H9 (cell line): ENCODE measurements around the gene RRP36. TPM values are rescaled to one million over a fixed set of nuclear protein-coding genes. Genes with fewer than 3 reads are reported as not detected.

Experiments
- DNase-seq: peaks from one replicate; pipeline ENCODE4 v3.0.0-alpha.2; 2017
- H2AFZ ChIP-seq: one replicate; pipeline ENCODE4 v1.6.1; 2013; ENCODE audit warnings: mild to moderate bottlenecking, low read length, control low read depth, moderate library complexity
- H2AK5ac ChIP-seq: 2 replicates; pipeline ENCODE4 v1.6.1; 2013; ENCODE audit warnings: low read length, control low read depth, mixed read lengths; ENCODE audit not compliant: insufficient read length
- H2BK120ac ChIP-seq: one replicate; pipeline ENCODE4 v1.6.1; 2013; ENCODE audit warnings: low read depth, mild to moderate bottlenecking, low read length, control low read depth, inconsistent platforms; ENCODE audit not compliant: poor library complexity, severe bottlenecking
- H2BK12ac ChIP-seq: 2 replicates; pipeline ENCODE4 v1.6.1; 2013; ENCODE audit warnings: low read length, control low read depth, mixed read lengths, low read depth; ENCODE audit not compliant: insufficient read length
- H2BK15ac ChIP-seq: 2 replicates; pipeline ENCODE4 v1.6.1; 2013; ENCODE audit warnings: low read depth, low read length, control low read depth
- H2BK20ac ChIP-seq: one replicate; pipeline ENCODE4 v1.6.1; 2013; ENCODE audit warnings: low read depth, mild to moderate bottlenecking, low read length, control low read depth, inconsistent platforms; ENCODE audit not compliant: poor library complexity, severe bottlenecking
- H2BK5ac ChIP-seq: 2 replicates; pipeline ENCODE4 v1.6.1; 2013; ENCODE audit warnings: low read length, control low read depth, mixed read lengths; ENCODE audit not compliant: insufficient read length
- H3K14ac ChIP-seq: 2 replicates; pipeline ENCODE4 v1.6.1; 2013; ENCODE audit warnings: low read length, control low read depth; ENCODE audit not compliant: insufficient read depth
- H3K18ac ChIP-seq: 2 replicates; pipeline ENCODE4 v1.6.1; 2013; ENCODE audit warnings: low read depth, mild to moderate bottlenecking, mixed read lengths, low read length, control low read depth; ENCODE audit not compliant: insufficient read length
- H3K23ac ChIP-seq: 2 replicates; pipeline ENCODE4 v1.6.1; 2013; ENCODE audit warnings: low read length, control low read depth, mixed read lengths, low read depth; ENCODE audit not compliant: insufficient read length
- H3K23me2 ChIP-seq: 2 replicates; pipeline ENCODE4 v1.6.1; 2013; ENCODE audit warnings: low read depth, mild to moderate bottlenecking, mixed read lengths, low read length, control low read depth; ENCODE audit not compliant: insufficient read length, poor library complexity, severe bottlenecking
- H3K27ac ChIP-seq: 2 replicates; pipeline ENCODE4 v1.5.1; 2013; ENCODE audit warnings: low read length, control low read depth, mixed read lengths, low read depth; ENCODE audit not compliant: insufficient read length
- H3K27me3 ChIP-seq: 2 replicates; pipeline ENCODE4 v1.6.1; 2013; ENCODE audit warnings: low read length, control low read depth, inconsistent platforms; ENCODE audit not compliant: insufficient read depth
- H3K4ac ChIP-seq: 2 replicates; pipeline ENCODE4 v1.6.1; 2013; ENCODE audit warnings: low read depth, mild to moderate bottlenecking, control low read depth, inconsistent platforms, low read length, moderate library complexity
- H3K4me1 ChIP-seq: 2 replicates; pipeline ENCODE4 v1.6.1; 2013; ENCODE audit warnings: low read length, control low read depth, inconsistent platforms; ENCODE audit not compliant: insufficient read depth
- H3K4me2 ChIP-seq: 2 replicates; pipeline ENCODE4 v1.6.1; 2013; ENCODE audit warnings: low read length, control low read depth, mixed read lengths; ENCODE audit not compliant: insufficient read length, insufficient read depth
- H3K56ac ChIP-seq: 2 replicates; pipeline ENCODE4 v1.6.1; 2013; ENCODE audit warnings: low read depth, mild to moderate bottlenecking, mixed read lengths, low read length, control low read depth; ENCODE audit not compliant: insufficient read length
- H3K79me1 ChIP-seq: 2 replicates; pipeline ENCODE4 v1.6.1; 2013; ENCODE audit warnings: low read depth, mild to moderate bottlenecking, moderate library complexity, low read length, control low read depth, inconsistent platforms; ENCODE audit not compliant: insufficient read depth, poor library complexity, severe bottlenecking
- H3K79me2 ChIP-seq: 2 replicates; pipeline ENCODE4 v1.6.1; 2013; ENCODE audit warnings: low read length, control low read depth, inconsistent platforms; ENCODE audit not compliant: insufficient read depth
- H3K9ac ChIP-seq: 2 replicates; pipeline ENCODE4 v1.6.1; 2013; ENCODE audit warnings: low read length, control low read depth, mixed read lengths; ENCODE audit not compliant: insufficient read length; ENCODE audit errors: extremely low read depth
- H3K9me3 ChIP-seq: one replicate; pipeline ENCODE4 v1.6.1; 2013; ENCODE audit warnings: low read depth, low read length, inconsistent platforms; ENCODE audit not compliant: control insufficient read depth
- H3T11ph ChIP-seq: one replicate; pipeline ENCODE4 v1.6.1; 2013; ENCODE audit warnings: mild to moderate bottlenecking, low read length, control low read depth, inconsistent platforms
- H4K20me1 ChIP-seq: one replicate; pipeline ENCODE4 v1.6.1; 2013; ENCODE audit not compliant: control insufficient read depth, insufficient read length, insufficient read depth
- H4K5ac ChIP-seq: 2 replicates; pipeline ENCODE4 v1.6.1; 2013; ENCODE audit warnings: low read depth, mild to moderate bottlenecking, mixed read lengths, low read length, control low read depth; ENCODE audit not compliant: insufficient read length
- H4K8ac ChIP-seq: replicated peaks from 2 replicates; pipeline ENCODE4 v1.6.1; 2013; ENCODE audit warnings: low read length, control low read depth, mixed read lengths, low read depth; ENCODE audit not compliant: insufficient read length
- H4K91ac ChIP-seq: 2 replicates; pipeline ENCODE4 v1.6.1; 2013; ENCODE audit warnings: low read depth, mild to moderate bottlenecking, moderate library complexity, mixed read lengths, low read length, control low read depth; ENCODE audit not compliant: insufficient read length
- H3K27ac Mint-ChIP-seq, 3 experiments: 2 replicates in 2 of 3; 3 replicates in 1 of 3; pipeline ENCODE4 v1.8.0; 2020 to 2021; ENCODE audit warnings: mixed read lengths in 3 of 3, mild to moderate bottlenecking in 1 of 3, moderate library complexity in 1 of 3
- H3K27me3 Mint-ChIP-seq: 2 replicates; pipeline ENCODE4 v1.8.0; 2021; ENCODE audit warnings: low read depth, mild to moderate bottlenecking, moderate library complexity, mixed read lengths
- H3K36me3 Mint-ChIP-seq, 3 experiments: 2 replicates in 2 of 3; 3 replicates in 1 of 3; pipeline ENCODE4 v1.8.0; 2020 to 2021; ENCODE audit warnings: low read depth in 3 of 3, mixed read lengths in 3 of 3; ENCODE audit not compliant: insufficient read depth in 1 of 3
- H3K4me1 Mint-ChIP-seq, 2 experiments: 2 replicates each; pipeline ENCODE4 v1.8.0; 2020; ENCODE audit warnings: mixed read lengths in 2 of 2
- H3K4me3 Mint-ChIP-seq, 2 experiments: 2 replicates in 1 of 2; 3 replicates in 1 of 2; pipeline ENCODE4 v1.8.0; 2020 to 2021; ENCODE audit warnings: mild to moderate bottlenecking in 2 of 2, mixed read lengths in 2 of 2, moderate library complexity in 1 of 2
- H3K9me3 Mint-ChIP-seq, 2 experiments: 2 replicates in 1 of 2; 3 replicates in 1 of 2; pipeline ENCODE4 v1.8.0; 2020; ENCODE audit warnings: mild to moderate bottlenecking in 2 of 2, mixed read lengths in 2 of 2, moderate library complexity in 1 of 2
- CTCF ChIP-seq: fragments of 200-600 bp; sonication (generic); conservative IDR thresholded peaks from 3 replicates; pipeline ENCODE4 v1.8.0; 2021; ENCODE audit warnings: antibody characterized with exemption, mild to moderate bottlenecking
- WGBS: extraction: QIAGEN DNeasy Blood & Tissue Kit; methylation state at CpG from one replicate; pipeline ENCODE4 v1.1.7; 2013; ENCODE audit warnings: missing lambda C conversion rate, low lambda C conversion rate, mixed read lengths; ENCODE audit not compliant: insufficient read length; ENCODE audit errors: extremely low coverage; 5-methylcytosine and 5-hydroxymethylcytosine counted together
- total RNA-seq: library from RNA; stranded (reverse); gene quantifications from 2 replicates; pipeline ENCODE4 v1.2.1, GENCODE V29; 2021

Gene RRP36
- total RNA-seq, 1 experiment from 2014 or later = 117 TPM

GRCh38 chr6:43005844-43006243, 15.6 kb upstream of the RRP36 start:
- H3T11ph ChIP-seq = no peak overlapping the region
- H2BK15ac ChIP-seq = no peak overlapping the region
- Mint-ChIP-seq H3K27ac (no peak overlapping the region), H3K4me3 (no peak overlapping the region; a peak in 1 of 5 replicates), H3K27me3 (no peaks in the 10 kb centered on the region), H3K36me3 (peaks cover 18 to 59% (median 52%) of the 10 kb centered on the region in 3 experiments; a peak in 6 of 7 replicates), H3K9me3 (no peaks in the 10 kb centered on the region), H3K4me1 (peaks cover 4 to 5% of the 10 kb centered on the region in 2 experiments; a peak in 3 of 4 replicates)
- no peaks in the 10 kb centered on the region for H3K4me1 ChIP-seq
- H4K20me1 ChIP-seq = no peaks in the 10 kb centered on the region
- DNase-seq = no peak
- H3K18ac ChIP-seq = no peak overlapping the region
- no peak overlapping the region for H4K8ac ChIP-seq
- no peak overlapping the region for H3K23ac ChIP-seq
- no peak overlapping the region for H2BK5ac ChIP-seq
- H3K23me2 ChIP-seq = no peaks in the 10 kb centered on the region
- H2BK20ac ChIP-seq = no peak overlapping the region
- no peak overlapping the region for H3K14ac ChIP-seq
- no peak overlapping the region for H2BK12ac ChIP-seq
- H3K9ac ChIP-seq = no peak overlapping the region
- H3K27ac ChIP-seq = no peak overlapping the region
- no peak overlapping the region for H4K5ac ChIP-seq
- WGBS = no CpG with 5 or more reads among the region's 5 CpGs
- H2AK5ac ChIP-seq = no peak overlapping the region
- no peak overlapping the region for H3K4ac ChIP-seq
- TF ChIP-seq CTCF = no peak
- no peak overlapping the region for H4K91ac ChIP-seq
- 0 out of 2 replicates have a peak, but pooled peaks cover 2% of the 10 kb centered on the region for H3K79me2 ChIP-seq
- H3K56ac ChIP-seq = no peak overlapping the region
- H3K9me3 ChIP-seq = no peaks in the 10 kb centered on the region
- no peaks in the 10 kb centered on the region for H3K79me1 ChIP-seq
- no peak overlapping the region for H2AFZ ChIP-seq
- H3K4me2 ChIP-seq = no peak overlapping the region
- no peaks in the 10 kb centered on the region for H3K27me3 ChIP-seq
- no peak overlapping the region for H2BK120ac ChIP-seq
